ENCODE data around the gene PRRG1.
"Not testable (repeated sequence)": the region's sequence is repeated elsewhere in the genome, so short reads cannot be mapped to it uniquely, and the experiment has no call there.

PRRG1 gene

DNA sequence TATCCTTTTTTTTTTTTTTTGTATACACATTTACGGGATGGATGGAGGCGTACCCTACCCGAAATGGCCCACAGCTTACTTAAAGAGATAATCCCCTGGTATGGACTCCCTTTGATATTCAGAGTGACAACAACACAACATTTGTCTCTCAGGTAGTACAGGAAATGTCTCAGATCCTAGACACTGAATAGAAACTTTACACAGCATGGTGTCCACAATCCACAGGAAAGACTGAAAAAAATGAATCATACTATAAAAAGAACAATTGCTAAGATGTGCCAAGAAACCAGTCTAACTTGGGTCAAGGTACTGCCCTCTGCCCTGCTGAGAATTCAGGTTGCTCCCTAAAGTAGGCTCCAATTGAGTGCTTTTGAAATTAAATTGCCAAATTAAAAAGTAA is 121.5 kb downstream of the PRRG1 start:
- Mint-ChIP-seq H3K4me1 (no peaks in the 10 kb centered on the region), H3K36me3 (no peaks in the 10 kb centered on the region), H3K4me3 (no peak overlapping the region), H3K27me3 (no peaks in the 10 kb centered on the region), H3K27ac (no peak overlapping the region), H3K9me3 (no peaks in the 10 kb centered on the region)
- no peak for DNase-seq
- CTCF ChIA-PET: no interaction called here

DNA sequence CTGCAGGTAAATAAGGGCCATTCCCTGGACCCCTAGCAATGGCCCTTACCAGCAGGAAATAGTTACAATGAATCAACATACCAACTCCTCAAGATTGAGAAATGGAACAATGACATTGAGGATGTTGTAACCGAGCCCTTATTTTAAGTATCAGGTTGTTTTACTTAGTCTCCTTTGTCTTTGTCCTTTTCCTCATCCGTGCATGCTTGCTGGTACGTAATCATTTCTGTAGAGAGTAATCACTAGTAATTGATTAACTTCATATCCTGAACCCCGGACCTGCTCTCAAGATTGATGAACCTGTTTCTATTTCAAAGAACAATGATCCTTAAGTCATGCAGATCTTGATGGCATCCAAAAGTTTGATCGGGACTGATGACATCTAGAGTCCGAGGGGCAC is 123.7 kb downstream of the PRRG1 start:
- Mint-ChIP-seq H3K27ac (no peak overlapping the region), H3K9me3 (no peaks in the 10 kb centered on the region), H3K27me3 (no peaks in the 10 kb centered on the region), H3K36me3 (no peaks in the 10 kb centered on the region), H3K4me1 (no peaks in the 10 kb centered on the region), H3K4me3 (no peak overlapping the region)
- DNase-seq: no peak
- CTCF ChIA-PET: no interaction called here

DNA sequence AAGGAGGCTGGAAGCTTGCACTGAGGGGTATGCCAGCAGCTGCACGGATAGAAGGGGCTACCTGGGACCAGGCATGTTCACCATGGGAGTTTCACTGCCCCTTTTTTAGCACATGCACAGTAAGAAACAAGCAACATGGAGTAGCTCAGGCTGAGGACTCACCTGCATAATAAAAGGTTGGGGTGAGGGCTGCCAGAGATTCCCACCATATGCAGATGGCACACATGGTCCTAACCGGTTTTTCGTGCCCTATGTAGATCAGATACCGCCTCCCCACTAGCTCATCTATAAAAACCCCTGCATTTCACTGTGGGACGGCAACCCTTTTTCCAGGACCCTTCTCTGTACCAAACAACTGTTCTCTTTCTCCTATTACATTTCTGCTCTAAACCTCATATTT is 125.3 kb downstream of the PRRG1 start:
- Mint-ChIP-seq H3K27me3 (no peaks in the 10 kb centered on the region), H3K27ac (no peak overlapping the region), H3K9me3 (no peaks in the 10 kb centered on the region), H3K36me3 (no peaks in the 10 kb centered on the region), H3K4me3 (no peak overlapping the region), H3K4me1 (no peaks in the 10 kb centered on the region)
- CTCF ChIA-PET: no interaction called here
- DNase-seq: no peak

DNA sequence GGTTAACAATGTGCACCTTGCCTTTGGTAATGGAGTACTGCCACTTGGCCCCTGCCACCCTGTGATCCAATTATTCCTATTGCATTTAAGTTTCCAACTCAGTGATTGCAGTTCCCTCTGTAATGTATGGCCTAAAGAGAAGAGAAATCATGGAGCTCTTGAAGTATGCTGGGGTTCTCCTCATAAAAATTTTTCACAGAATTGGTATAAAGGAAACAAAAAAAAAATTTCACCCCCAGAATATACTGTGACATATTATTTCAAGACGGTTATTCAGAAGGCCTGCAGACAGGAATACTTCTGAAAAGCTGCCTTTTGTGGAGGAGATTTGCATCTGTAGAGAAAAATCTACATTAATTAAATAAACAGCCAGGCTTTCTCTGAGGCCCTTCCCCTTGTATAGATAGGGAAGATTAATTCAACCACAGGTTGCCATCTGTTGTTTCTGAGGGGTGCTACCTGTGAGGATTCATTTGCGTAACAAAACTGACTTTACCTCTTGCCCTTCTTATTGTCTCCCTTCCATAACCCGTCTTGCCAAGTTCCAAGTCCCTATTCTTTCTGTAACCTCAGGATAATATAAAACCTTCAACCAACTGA is 127.5 kb downstream of the PRRG1 start:
- peaks cover 4% of the 10 kb centered on the region for H3K27me3 Mint-ChIP-seq
- H3K9me3 Mint-ChIP-seq: no peaks in the 10 kb centered on the region
- H3K4me1 Mint-ChIP-seq: no peaks in the 10 kb centered on the region
- no peaks in the 10 kb centered on the region for H3K36me3 Mint-ChIP-seq
- H3K27ac Mint-ChIP-seq: no peak overlapping the region
- no peak overlapping the region for H3K4me3 Mint-ChIP-seq
- no peak for DNase-seq
- CTCF ChIA-PET: no interaction called here

DNA sequence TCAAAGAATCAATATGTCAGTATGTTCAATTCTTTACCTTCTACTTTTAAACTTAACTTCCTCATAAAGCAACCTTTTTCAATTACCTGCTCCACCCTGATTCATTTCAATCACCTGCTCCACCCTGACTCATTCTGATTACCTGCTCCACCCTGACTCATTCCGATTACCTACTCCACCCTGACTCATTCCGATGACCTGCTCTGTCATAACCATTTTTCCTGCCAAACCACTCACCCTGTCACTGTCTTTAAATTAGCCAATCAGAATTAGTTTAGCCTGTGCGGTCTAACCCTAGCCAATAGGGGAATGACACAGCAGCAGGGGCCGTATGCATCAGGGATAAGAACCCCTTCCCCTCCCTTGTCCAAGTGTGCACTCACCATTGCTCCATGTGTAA is 135.2 kb downstream of the PRRG1 start:
- H3K36me3 Mint-ChIP-seq, H3K27me3 Mint-ChIP-seq, H3K27ac Mint-ChIP-seq, H3K4me3 Mint-ChIP-seq, CTCF ChIA-PET, H3K9me3 Mint-ChIP-seq, DNase-seq, H3K4me1 Mint-ChIP-seq: not testable (repeated sequence)

DNA sequence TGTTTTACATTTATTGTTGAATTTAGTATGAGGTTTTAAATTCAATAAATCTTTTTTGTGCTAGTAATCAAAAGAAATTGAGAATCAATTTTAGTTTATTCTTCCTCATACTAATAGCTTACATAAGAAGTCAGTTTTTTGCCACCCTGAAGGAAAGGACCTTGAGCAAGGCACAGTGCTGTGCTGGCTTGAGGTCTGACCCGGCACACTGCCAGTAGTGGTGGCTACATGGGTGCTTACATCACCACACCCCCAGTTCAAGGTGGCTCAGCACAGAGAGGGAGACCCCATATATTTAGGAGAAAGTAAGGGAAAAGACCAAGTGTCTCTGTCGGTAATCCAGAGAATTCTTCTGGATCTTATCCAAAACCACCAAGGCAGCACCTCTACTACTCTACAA is 136.3 kb downstream of the PRRG1 start:
- Mint-ChIP-seq H3K27me3 (no peaks in the 10 kb centered on the region), H3K36me3 (no peaks in the 10 kb centered on the region), H3K27ac (no peak overlapping the region), H3K4me3 (no peak overlapping the region), H3K9me3 (no peaks in the 10 kb centered on the region), H3K4me1 (no peaks in the 10 kb centered on the region)
- CTCF ChIA-PET: no interaction called here
- no peak for DNase-seq

DNA sequence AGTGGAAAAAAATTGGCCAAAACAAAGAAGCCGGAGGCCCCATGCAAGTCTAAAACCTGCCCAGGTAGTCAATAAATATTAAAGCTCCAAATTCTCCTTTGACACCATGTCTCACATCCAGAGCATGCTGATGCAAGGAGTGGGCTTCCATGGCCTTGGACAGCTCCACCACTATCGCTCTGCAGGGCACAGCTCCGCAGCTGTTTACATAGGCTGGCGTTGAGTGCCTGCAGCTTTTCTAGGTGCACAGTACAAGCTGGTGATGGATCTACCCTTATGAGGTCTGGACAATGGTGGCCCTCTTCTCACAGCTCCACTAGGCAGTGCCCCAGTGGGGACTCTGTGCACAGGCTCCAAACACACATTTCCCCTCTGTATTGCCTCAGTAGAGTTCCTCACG is 138.1 kb downstream of the PRRG1 start:
- no peak overlapping the region for H3K4me3 Mint-ChIP-seq
- H3K9me3 Mint-ChIP-seq: no peaks in the 10 kb centered on the region
- DNase-seq: no peak
- no peaks in the 10 kb centered on the region for H3K27me3 Mint-ChIP-seq
- CTCF ChIA-PET: no interaction called here
- H3K36me3 Mint-ChIP-seq: no peaks in the 10 kb centered on the region
- H3K4me1 Mint-ChIP-seq: no peaks in the 10 kb centered on the region
- H3K27ac Mint-ChIP-seq: no peak overlapping the region

DNA sequence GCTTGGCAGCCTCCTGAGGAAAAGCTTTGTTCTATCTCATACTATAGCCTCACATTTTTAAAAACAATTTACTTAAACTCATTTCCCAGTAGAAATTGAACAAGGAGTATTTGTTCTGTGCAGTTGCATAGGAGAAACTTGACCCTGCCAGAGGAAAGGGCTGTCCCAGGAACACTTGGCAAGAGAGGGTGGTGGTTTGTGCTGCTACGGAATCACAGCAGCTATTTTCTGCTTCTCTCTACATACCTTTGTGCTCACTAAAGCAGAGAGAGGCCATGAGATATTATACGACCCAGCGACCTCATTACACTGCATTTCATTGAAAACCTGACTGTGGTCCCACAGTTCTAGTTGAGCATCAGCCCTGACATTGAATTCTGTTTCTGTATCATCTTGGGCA is 139.2 kb downstream of the PRRG1 start:
- H3K27me3 Mint-ChIP-seq: no peaks in the 10 kb centered on the region
- no peak overlapping the region for H3K27ac Mint-ChIP-seq
- no peak overlapping the region for H3K4me3 Mint-ChIP-seq
- H3K9me3 Mint-ChIP-seq: no peaks in the 10 kb centered on the region
- no peaks in the 10 kb centered on the region for H3K36me3 Mint-ChIP-seq
- no peaks in the 10 kb centered on the region for H3K4me1 Mint-ChIP-seq
- DNase-seq: no peak
- CTCF ChIA-PET: no interaction called here

DNA sequence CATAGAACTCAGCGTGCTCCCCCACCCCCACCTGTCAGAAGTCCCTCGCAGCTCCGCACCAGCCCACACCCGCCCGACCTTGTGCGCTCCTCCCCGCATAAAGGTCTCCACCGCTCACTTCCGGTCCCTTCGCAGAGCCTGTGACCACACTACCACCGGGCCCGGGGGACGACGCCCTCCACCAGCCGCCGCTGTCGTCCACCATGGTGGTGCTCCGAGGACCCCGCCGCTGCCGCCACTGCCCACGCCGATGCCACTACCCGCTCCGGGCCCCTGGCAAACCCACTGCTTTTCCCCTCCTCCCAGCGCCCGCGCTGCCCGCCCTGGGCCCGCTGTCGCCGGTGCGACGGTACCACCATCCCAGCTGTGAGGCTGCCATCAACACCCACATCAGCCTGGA is 142.5 kb downstream of the PRRG1 start:
- no peak overlapping the region for H3K27ac Mint-ChIP-seq
- no peaks in the 10 kb centered on the region for H3K27me3 Mint-ChIP-seq
- CTCF ChIA-PET: no interaction called here
- no peaks in the 10 kb centered on the region for H3K36me3 Mint-ChIP-seq
- no peaks in the 10 kb centered on the region for H3K4me1 Mint-ChIP-seq
- H3K9me3 Mint-ChIP-seq: no peaks in the 10 kb centered on the region
- DNase-seq: no peak
- H3K4me3 Mint-ChIP-seq: no peak overlapping the region

DNA sequence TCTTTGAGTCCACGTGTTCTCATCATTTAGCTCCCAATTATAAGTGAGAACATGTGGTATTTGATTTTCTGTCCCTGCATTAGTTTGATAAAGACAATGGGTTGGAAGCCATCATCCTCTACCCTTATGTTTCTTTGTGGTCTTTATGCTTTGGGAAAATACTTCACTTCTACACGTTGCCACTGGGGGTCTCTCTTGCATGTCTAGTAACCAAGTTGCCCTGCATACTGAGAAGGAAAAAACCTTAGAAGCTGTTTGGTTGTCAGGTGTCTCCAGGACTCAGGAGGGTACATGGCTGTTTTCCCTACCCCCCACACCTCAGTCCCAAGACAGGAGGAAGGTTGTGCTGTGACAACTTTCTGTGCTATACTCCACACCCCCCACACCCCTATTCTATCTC is 146.6 kb downstream of the PRRG1 start:
- not testable (repeated sequence) for H3K4me1 Mint-ChIP-seq, H3K27me3 Mint-ChIP-seq, H3K27ac Mint-ChIP-seq, H3K4me3 Mint-ChIP-seq, DNase-seq, H3K9me3 Mint-ChIP-seq, H3K36me3 Mint-ChIP-seq
- CTCF ChIA-PET: interaction anchor here (1.1 kb wide), 1 partner anchor 246 kb away, joined by 3 read pairs; no protein-coding TSS in a partner anchor

DNA sequence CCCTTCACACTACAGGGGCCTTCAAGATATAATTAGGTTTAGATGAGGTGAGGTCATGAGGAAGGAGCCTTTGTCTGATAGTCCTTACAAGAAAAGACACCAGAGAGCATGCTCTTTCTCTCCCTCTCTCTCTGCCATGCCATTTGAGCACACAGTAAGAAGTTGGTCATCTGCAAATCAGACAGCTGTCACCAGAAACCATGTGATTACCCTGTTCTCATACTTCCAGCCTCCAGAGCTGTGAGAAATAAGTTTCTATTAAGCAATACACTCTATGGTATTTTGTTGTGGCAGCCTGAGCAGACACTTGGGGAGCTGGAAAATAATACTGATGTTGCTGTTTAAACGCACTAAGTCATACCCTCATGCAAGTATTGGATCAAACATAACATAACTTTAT is 148.0 kb downstream of the PRRG1 start:
- DNase-seq, H3K9me3 Mint-ChIP-seq, H3K4me3 Mint-ChIP-seq, H3K36me3 Mint-ChIP-seq, H3K27me3 Mint-ChIP-seq, H3K27ac Mint-ChIP-seq, H3K4me1 Mint-ChIP-seq, CTCF ChIA-PET: not testable (repeated sequence)

DNA sequence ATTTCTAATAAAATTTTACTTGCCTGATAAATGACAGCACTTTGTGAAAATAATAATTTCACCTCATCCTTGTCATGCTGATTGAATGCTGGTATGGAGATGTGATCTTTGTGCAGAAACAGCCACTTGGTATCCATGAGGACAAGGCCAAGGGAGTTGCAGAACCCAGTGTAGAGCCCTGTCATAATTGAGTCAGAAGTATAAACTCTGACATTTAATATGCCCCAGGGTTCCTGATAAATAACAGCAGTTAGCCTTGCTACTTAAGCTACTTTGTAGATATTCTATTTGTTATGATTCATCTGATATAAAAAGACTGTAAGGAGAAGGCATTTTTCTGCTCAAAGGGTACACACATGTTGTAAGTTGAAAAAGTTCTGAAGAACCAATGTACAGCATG is 149.2 kb downstream of the PRRG1 start:
- H3K4me3 Mint-ChIP-seq, H3K9me3 Mint-ChIP-seq, H3K27me3 Mint-ChIP-seq, H3K27ac Mint-ChIP-seq, H3K36me3 Mint-ChIP-seq, DNase-seq, H3K4me1 Mint-ChIP-seq, CTCF ChIA-PET: not testable (repeated sequence)

DNA sequence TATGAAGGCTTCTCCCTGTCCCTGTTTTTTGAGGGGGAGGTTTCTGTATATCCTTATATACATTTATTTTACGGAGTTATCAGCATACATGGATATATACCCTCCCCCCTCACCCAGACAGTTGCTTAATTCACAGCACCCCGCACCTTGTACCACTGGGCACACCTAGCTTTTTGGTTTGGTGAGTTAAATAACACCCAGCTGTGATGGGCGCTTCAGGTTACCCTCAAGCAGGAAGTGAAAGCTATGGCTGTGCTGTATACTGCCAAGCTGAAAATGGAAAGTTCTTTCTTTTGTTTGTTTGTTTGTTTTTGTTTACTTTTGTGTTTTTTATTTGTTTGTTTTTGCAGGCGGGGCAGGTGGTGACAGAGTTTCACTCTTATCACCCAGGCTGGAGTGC is 150.5 kb downstream of the PRRG1 start:
- H3K36me3 Mint-ChIP-seq, DNase-seq, H3K4me1 Mint-ChIP-seq, CTCF ChIA-PET, H3K27ac Mint-ChIP-seq, H3K4me3 Mint-ChIP-seq, H3K27me3 Mint-ChIP-seq, H3K9me3 Mint-ChIP-seq: not testable (repeated sequence)

DNA sequence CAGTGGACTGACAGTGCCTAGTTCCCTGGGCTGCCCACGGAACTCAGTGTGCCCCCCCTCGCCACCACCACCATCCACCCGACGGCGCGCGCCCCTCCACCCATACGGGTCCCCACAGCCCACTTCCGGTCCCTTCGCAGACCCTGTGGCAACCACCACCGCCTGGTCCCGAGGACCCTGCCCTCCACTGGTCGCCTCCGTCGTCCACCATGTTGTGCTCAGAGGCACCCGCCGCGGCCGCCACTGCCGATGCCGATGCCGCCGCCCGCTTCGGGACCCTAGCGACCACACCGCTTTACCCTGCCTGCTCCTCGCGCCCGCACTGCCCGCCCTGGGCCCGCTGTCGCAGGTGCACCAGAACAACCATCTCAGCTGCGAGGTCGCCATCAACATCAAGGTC is 155.8 kb downstream of the PRRG1 start:
- H3K27ac Mint-ChIP-seq: no peak overlapping the region
- H3K9me3 Mint-ChIP-seq: no peaks in the 10 kb centered on the region
- peaks cover 3% of the 10 kb centered on the region for H3K27me3 Mint-ChIP-seq
- DNase-seq: no peak
- no peak overlapping the region for H3K4me3 Mint-ChIP-seq
- no peaks in the 10 kb centered on the region for H3K36me3 Mint-ChIP-seq
- CTCF ChIA-PET: no interaction called here
- H3K4me1 Mint-ChIP-seq: no peaks in the 10 kb centered on the region

Measured in activated naive CD4-positive, alpha-beta T cell treated with anti-CD3 and anti-CD28 coated beads, Interleukin-2, amount 10 ng/mL, durations not matched to agents 7 days and 5 days (primary cell).